Karpas-422 (cell line): Measurements from ENCODE around the gene NCBP1. TPM values are rescaled to one million over a fixed set of nuclear protein-coding genes. Genes with fewer than 3 reads are reported as not detected.
A peak's percentile ranks its signal among the peaks of the same experiment; 100 is the strongest.
"Not testable (repeated sequence)": the region's sequence is repeated elsewhere in the genome, so short reads cannot be mapped to it uniquely, and the experiment has no call there.

Experiments used
- DNase-seq: peaks from one replicate; pipeline ENCODE4 v3.0.0-alpha.2; 2015
- H2AFZ ChIP-seq: fragments of 200-600 bp; sonication (generic); 2 replicates; pipeline ENCODE4 v1.6.1; 2014; ENCODE audit warnings: antibody characterized with exemption, low read length, mixed read lengths
- H3K27ac ChIP-seq: fragments of 200-600 bp; sonication (generic); 2 replicates; pipeline ENCODE4 v1.5.1; 2014; ENCODE audit warnings: mild to moderate bottlenecking, low read length, moderate library complexity
- H3K27me3 ChIP-seq: fragments of 200-600 bp; sonication (generic); 2 replicates; pipeline ENCODE4 v1.6.1; 2014; ENCODE audit warnings: low read length, mixed read lengths
- H3K36me3 ChIP-seq: fragments of 200-600 bp; sonication (generic); 2 replicates; pipeline ENCODE4 v1.6.1; 2014; ENCODE audit warnings: low read length, mixed read lengths; ENCODE audit not compliant: insufficient read depth
- H3K4me1 ChIP-seq: fragments of 200-600 bp; sonication (generic); 2 replicates; pipeline ENCODE4 v1.6.1; 2014; ENCODE audit warnings: mild to moderate bottlenecking, low read length, mixed read lengths
- H3K4me2 ChIP-seq: fragments of 200-600 bp; sonication (generic); 2 replicates; pipeline ENCODE4 v1.6.1; 2014; ENCODE audit warnings: low read length, low read depth, mild to moderate bottlenecking; ENCODE audit not compliant: poor library complexity, severe bottlenecking
- H3K4me3 ChIP-seq: fragments of 200-600 bp; sonication (generic); 2 replicates; pipeline ENCODE4 v1.5.1; 2014; ENCODE audit warnings: mild to moderate bottlenecking, antibody characterized with exemption, low read length, mixed read lengths
- H3K79me2 ChIP-seq: fragments of 200-600 bp; sonication (generic); 2 replicates; pipeline ENCODE4 v1.6.1; 2014; ENCODE audit warnings: mild to moderate bottlenecking, low read length, mixed read lengths
- H3K9ac ChIP-seq: fragments of 200-600 bp; sonication (generic); 2 replicates; pipeline ENCODE4 v1.6.0; 2014; ENCODE audit warnings: low read length
- H3K9me2 ChIP-seq: fragments of 200-600 bp; sonication (generic), shearing (Covaris generic); replicated peaks from 2 replicates; pipeline ENCODE4 v1.6.0; 2014; ENCODE audit warnings: mild to moderate bottlenecking, low read length, moderate library complexity; ENCODE audit not compliant: insufficient read depth
- H3K9me3 ChIP-seq: fragments of 300-700, 200-600 bp; sonication (generic); 2 replicates; pipeline ENCODE4 v1.6.1; 2014; ENCODE audit warnings: low read length, mixed read lengths
- H4K20me1 ChIP-seq: fragments of 200-600 bp; sonication (generic); 2 replicates; pipeline ENCODE4 v1.6.1; 2014; ENCODE audit warnings: mild to moderate bottlenecking, antibody characterized with exemption, low read length, low read depth; ENCODE audit not compliant: insufficient read depth
- total RNA-seq: library from RNA; depleted of rRNA; stranded (reverse); fragments of >200 nt; shearing (Covaris generic); gene quantifications from 2 replicates; pipeline ENCODE4 v1.2.3, GENCODE V29; 2014; ENCODE audit warnings: low replicate concordance

Gene NCBP1
- total RNA-seq, 1 experiment from 2014 or later, result 41.9 TPM

- not testable (repeated sequence) for H3K27ac ChIP-seq, H3K27me3 ChIP-seq
Measured at GRCh38 chr9:97699824-97700223, 66.2 kb downstream of the NCBP1 start.

GRCh38 chr9:97703437-97704344 is 70.1 kb downstream of the NCBP1 start:
- no peak overlapping the region for H3K4me2 ChIP-seq
- no peak for DNase-seq

More at GRCh38 chr9:97699824-97700223, 66.2 kb downstream of the NCBP1 start:
- H4K20me1 ChIP-seq, H3K9me3 ChIP-seq, DNase-seq, H3K9me2 ChIP-seq, H3K4me3 ChIP-seq, H3K36me3 ChIP-seq: not testable (repeated sequence)
- H3K9ac ChIP-seq, result peak overlapping the region; percentile 34; the same call in 1 of the 2 replicates
- peaks cover 22% of the 10 kb centered on the region for H3K79me2 ChIP-seq
- peak overlapping the region; percentile 66; the same call in 1 of the 2 replicates for H2AFZ ChIP-seq
- peaks cover 38% of the 10 kb centered on the region for H3K4me1 ChIP-seq
- H3K4me2 ChIP-seq, result peak overlapping the region; percentile 57

GRCh38 chr9:97704345-97704677 is 70.7 kb downstream of the NCBP1 start:
- peaks cover 8% of the 10 kb centered on the region for H3K4me1 ChIP-seq
- no peaks in the 10 kb centered on the region for H3K27me3 ChIP-seq
- no peak overlapping the region for H3K4me2 ChIP-seq
- DNase-seq, result no peak
- no peaks in the 10 kb centered on the region for H3K36me3 ChIP-seq
- no peaks in the 10 kb centered on the region for H3K9me3 ChIP-seq
- no peaks in the 10 kb centered on the region for H3K79me2 ChIP-seq
- H2AFZ ChIP-seq, result no peak overlapping the region
- no peaks in the 10 kb centered on the region for H3K9me2 ChIP-seq
- no peak overlapping the region for H3K9ac ChIP-seq
- H4K20me1 ChIP-seq, result no peaks in the 10 kb centered on the region
- H3K27ac ChIP-seq, result no peak overlapping the region
- no peak overlapping the region for H3K4me3 ChIP-seq

More at GRCh38 chr9:97703437-97704344, 70.1 kb downstream of the NCBP1 start:
- no peak overlapping the region for H3K4me3 ChIP-seq
- H3K4me1 ChIP-seq, result peaks cover 14% of the 10 kb centered on the region
- no peaks in the 10 kb centered on the region for H3K27me3 ChIP-seq
- H3K9me3 ChIP-seq, result no peaks in the 10 kb centered on the region
- H2AFZ ChIP-seq, result no peak overlapping the region
- H3K79me2 ChIP-seq, result no peaks in the 10 kb centered on the region
- H3K27ac ChIP-seq, result no peak overlapping the region
- no peaks in the 10 kb centered on the region for H3K9me2 ChIP-seq
- no peaks in the 10 kb centered on the region for H4K20me1 ChIP-seq
- no peaks in the 10 kb centered on the region for H3K36me3 ChIP-seq
- no peak overlapping the region for H3K9ac ChIP-seq

GRCh38 chr9:97704851-97705250 is 71.2 kb downstream of the NCBP1 start:
- H3K4me2 ChIP-seq, result no peak overlapping the region

GRCh38 chr9:97705354-97705950 is 71.8 kb downstream of the NCBP1 start:
- Histone ChIP-seq H2AFZ (no peak overlapping the region), H3K4me1 (no peaks in the 10 kb centered on the region), H4K20me1 (no peaks in the 10 kb centered on the region), H3K9ac (no peak overlapping the region), H3K9me2 (no peaks in the 10 kb centered on the region), H3K9me3 (no peaks in the 10 kb centered on the region), H3K79me2 (no peaks in the 10 kb centered on the region), H3K4me3 (no peak overlapping the region), H3K4me2 (no peak overlapping the region), H3K27me3 (no peaks in the 10 kb centered on the region), H3K27ac (no peak overlapping the region), H3K36me3 (no peaks in the 10 kb centered on the region)
- no peak for DNase-seq

More at GRCh38 chr9:97704851-97705250, 71.2 kb downstream of the NCBP1 start:
- H3K9ac ChIP-seq, result no peak overlapping the region
- H3K27ac ChIP-seq, result no peak overlapping the region
- H3K9me2 ChIP-seq, result no peaks in the 10 kb centered on the region
- H3K36me3 ChIP-seq, result no peaks in the 10 kb centered on the region
- no peak overlapping the region for H3K4me3 ChIP-seq
- no peaks in the 10 kb centered on the region for H4K20me1 ChIP-seq
- no peaks in the 10 kb centered on the region for H3K79me2 ChIP-seq
- no peak overlapping the region for H2AFZ ChIP-seq
- DNase-seq, result no peak
- H3K9me3 ChIP-seq, result no peaks in the 10 kb centered on the region
- H3K27me3 ChIP-seq, result no peaks in the 10 kb centered on the region
- peaks cover 3% of the 10 kb centered on the region for H3K4me1 ChIP-seq

- no peak overlapping the region for H3K9ac ChIP-seq
- H3K4me3 ChIP-seq, result no peak overlapping the region
- no peaks in the 10 kb centered on the region for H3K4me1 ChIP-seq
- no peaks in the 10 kb centered on the region for H3K36me3 ChIP-seq
- no peaks in the 10 kb centered on the region for H3K79me2 ChIP-seq
- no peaks in the 10 kb centered on the region for H3K9me3 ChIP-seq
- DNase-seq, result no peak
- no peak overlapping the region for H2AFZ ChIP-seq
- H4K20me1 ChIP-seq, result no peaks in the 10 kb centered on the region
- no peak overlapping the region for H3K4me2 ChIP-seq
- H3K9me2 ChIP-seq, result no peaks in the 10 kb centered on the region
- no peak overlapping the region for H3K27ac ChIP-seq
- H3K27me3 ChIP-seq, result no peaks in the 10 kb centered on the region
Measured at GRCh38 chr9:97706246-97706645, 72.6 kb downstream of the NCBP1 start.

GRCh38 chr9:97710356-97711222 is 77.0 kb downstream of the NCBP1 start:
- Histone ChIP-seq H2AFZ (no peak overlapping the region), H4K20me1 (no peaks in the 10 kb centered on the region), H3K27me3 (no peaks in the 10 kb centered on the region), H3K4me2 (no peak overlapping the region), H3K36me3 (no peaks in the 10 kb centered on the region), H3K4me1 (no peaks in the 10 kb centered on the region), H3K27ac (no peak overlapping the region), H3K9ac (no peak overlapping the region), H3K9me3 (no peaks in the 10 kb centered on the region), H3K79me2 (no peaks in the 10 kb centered on the region), H3K4me3 (no peak overlapping the region), H3K9me2 (no peaks in the 10 kb centered on the region)
- DNase-seq, result peak; percentile 84

GRCh38 chr9:97711223-97711626 is 77.6 kb downstream of the NCBP1 start:
- Histone ChIP-seq H3K27ac (no peak overlapping the region), H3K4me3 (no peak overlapping the region), H4K20me1 (no peaks in the 10 kb centered on the region), H3K9ac (no peak overlapping the region), H3K79me2 (no peaks in the 10 kb centered on the region), H3K36me3 (no peaks in the 10 kb centered on the region), H2AFZ (no peak overlapping the region), H3K4me1 (no peaks in the 10 kb centered on the region), H3K4me2 (no peak overlapping the region), H3K9me3 (no peaks in the 10 kb centered on the region), H3K9me2 (no peaks in the 10 kb centered on the region), H3K27me3 (no peaks in the 10 kb centered on the region)
- DNase-seq, result no peak
